Measurements from ENCODE around the gene NOPCHAP1.
"Not testable (repeated sequence)": the region's sequence is repeated elsewhere in the genome, so short reads cannot be mapped to it uniquely, and the experiment has no call there.

NOPCHAP1 gene, protein sequence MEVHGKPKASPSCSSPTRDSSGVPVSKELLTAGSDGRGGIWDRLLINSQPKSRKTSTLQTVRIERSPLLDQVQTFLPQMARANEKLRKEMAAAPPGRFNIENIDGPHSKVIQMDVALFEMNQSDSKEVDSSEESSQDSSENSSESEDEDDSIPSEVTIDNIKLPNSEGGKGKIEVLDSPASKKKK

DNA sequence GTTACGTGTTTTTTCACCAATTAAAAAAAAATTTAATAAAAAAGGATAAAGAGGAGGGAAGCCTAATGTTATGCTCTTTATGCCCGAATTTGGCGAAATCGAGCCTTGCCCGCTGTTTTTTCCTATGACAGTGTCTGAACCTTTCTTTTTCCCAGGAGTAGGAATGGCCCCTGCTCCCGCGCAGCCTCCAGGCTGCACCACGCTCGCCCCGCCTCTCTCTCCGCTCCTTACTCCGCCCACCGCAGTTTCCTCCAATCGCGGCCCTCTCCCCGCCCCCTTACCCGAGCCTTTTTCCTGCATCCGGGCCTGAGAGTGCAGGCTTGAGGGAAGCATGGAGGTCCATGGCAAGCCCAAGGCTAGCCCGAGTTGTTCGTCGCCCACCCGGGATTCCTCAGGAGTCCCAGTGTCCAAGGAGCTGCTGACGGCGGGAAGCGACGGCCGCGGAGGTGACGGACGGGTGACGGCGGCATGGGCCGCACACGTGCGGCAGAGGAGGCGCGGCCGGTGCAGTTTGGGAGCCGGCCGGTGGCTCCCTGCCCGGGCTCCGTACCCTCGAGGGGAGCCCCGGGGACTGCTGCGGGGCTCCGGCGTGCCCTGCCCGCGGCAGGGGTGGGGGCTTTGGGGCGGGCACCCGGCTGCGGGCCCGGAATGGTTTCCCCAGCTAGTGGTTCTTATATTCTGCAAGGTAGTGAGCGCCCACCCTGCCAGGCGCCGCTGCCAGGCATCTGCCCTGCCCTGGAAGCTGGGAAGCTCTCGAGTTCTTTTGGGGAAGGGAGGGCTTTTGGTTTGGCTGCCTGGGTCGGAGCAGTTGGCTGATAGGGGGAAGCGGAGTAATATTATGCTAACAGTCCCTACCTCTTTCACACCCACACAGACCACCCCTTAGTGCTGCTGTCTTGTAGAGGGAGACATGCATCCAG is at the start of gene NOPCHAP1:
TSS of gene NOPCHAP1 (plus strand) at position 295 of the 920 bp plus-strand sequence. CDS start at position 332, 37 bp downstream.
- DNase-seq, result peak; percentile 94

- DNase-seq, result no peak
Observed at GRCh38 chr12:104938371-104938770, 47.7 kb upstream of the NOPCHAP1 start.

DNA sequence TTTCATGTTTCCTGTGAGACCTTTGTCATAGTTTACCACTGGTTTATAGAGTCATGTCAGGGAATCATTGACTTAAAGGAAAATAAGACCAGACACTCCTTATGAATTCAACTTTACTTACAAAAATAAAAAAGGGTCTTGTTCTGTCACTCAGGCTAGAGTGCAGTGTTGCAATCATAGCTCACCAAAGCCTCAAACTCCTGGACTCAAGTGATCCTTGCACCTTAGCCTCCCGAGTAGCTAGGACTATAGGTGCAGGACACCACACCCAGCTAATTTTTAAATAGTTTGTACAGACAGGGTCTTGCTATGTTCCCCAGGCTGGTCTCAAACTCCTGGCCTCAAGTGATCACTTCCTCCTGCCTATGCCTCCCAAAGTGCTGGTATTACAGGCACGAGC is 47.0 kb upstream of the NOPCHAP1 start:
- DNase-seq, result no peak

DNA sequence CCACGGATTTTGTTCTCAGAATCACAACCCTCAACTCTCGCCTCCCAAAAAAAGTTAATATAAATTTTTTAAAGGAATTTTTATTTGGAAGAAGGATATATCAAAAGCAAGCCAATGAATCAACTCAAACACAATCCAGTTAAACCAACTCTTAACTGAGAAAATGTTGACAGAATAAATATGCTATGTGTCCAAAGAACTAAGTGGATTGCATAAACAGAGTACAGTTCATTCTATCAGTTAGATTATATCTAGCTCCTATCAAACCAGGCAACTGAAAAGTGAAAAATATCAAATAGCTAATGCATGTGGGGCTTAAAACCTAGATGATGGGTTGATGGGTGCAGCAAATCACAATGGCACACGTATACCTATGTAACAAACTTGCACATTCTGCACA is 44.7 kb upstream of the NOPCHAP1 start:
- DNase-seq, result no peak

- DNase-seq, result no peak
Observed at GRCh38 chr12:104942075-104942474, 44.0 kb upstream of the NOPCHAP1 start.

- DNase-seq, result not testable (repeated sequence)
Observed at GRCh38 chr12:104943401-104943800, 42.7 kb upstream of the NOPCHAP1 start.

GRCh38 chr12:104944252-104944651 is 41.9 kb upstream of the NOPCHAP1 start:
- no peak for DNase-seq

DNA sequence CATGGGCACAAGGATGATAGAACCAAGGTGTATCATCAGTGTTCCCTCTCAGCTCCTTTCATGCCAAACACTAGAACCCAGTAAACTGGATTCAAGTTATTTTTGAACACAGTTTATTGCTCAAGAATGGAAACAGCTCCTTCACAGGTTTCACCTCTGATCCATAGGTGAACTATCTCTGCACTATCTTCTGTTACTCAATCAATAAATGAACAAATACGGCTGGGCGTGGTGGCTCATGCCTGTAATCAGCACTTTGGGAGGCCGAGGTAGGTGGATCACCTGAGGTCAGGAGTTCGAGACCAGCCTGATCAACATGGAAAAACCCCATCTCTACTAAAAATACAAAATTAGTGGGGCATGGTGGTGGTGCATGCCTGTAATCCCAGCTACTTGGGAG is 37.4 kb upstream of the NOPCHAP1 start:
- not testable (repeated sequence) for DNase-seq

- no peak for DNase-seq
Observed at GRCh38 chr12:104951759-104952509, 34.2 kb upstream of the NOPCHAP1 start.

DNA sequence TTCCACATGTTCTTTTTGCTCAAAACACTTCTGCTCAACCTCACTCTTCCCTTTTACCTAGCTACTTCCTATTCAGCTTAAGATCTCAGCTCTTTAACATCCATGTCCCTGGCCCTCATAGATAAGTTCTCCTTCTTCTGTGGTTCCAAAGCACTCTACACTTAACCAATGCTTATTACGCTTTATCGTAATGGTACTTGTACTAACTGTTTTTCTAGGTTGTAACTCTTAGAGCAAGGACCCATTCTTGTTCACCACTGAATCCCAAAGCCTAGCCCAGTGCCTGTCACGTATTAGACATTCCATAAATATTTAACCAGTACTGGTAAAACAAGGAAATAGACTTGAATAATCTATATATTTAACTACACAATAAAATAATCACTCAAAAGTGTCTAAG is 33.3 kb upstream of the NOPCHAP1 start:
- no peak for DNase-seq

GRCh38 chr12:104953323-104953722 is 32.8 kb upstream of the NOPCHAP1 start:
- DNase-seq, result no peak

- no peak for DNase-seq
Observed at GRCh38 chr12:104955703-104956102, 30.4 kb upstream of the NOPCHAP1 start.

- DNase-seq, result peak; percentile 31
Observed at GRCh38 chr12:104956870-104957718, 29.0 kb upstream of the NOPCHAP1 start.

DNA sequence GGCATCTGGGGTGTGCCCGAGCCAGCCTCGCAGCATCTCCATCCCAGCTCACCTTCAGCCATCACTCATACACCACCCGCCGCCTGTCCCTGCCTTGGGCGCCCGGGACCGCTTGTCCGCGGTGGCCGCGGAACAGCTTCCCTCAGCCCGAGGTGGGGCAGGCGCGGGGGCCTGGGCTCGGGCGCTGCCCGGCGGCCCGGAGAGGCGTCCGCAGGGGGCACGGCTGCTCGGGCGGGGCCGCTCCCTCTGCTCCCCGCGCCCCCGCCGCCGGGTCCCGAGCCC is 28.5 kb upstream of the NOPCHAP1 start:
- DNase-seq, result peak; percentile 37

DNA sequence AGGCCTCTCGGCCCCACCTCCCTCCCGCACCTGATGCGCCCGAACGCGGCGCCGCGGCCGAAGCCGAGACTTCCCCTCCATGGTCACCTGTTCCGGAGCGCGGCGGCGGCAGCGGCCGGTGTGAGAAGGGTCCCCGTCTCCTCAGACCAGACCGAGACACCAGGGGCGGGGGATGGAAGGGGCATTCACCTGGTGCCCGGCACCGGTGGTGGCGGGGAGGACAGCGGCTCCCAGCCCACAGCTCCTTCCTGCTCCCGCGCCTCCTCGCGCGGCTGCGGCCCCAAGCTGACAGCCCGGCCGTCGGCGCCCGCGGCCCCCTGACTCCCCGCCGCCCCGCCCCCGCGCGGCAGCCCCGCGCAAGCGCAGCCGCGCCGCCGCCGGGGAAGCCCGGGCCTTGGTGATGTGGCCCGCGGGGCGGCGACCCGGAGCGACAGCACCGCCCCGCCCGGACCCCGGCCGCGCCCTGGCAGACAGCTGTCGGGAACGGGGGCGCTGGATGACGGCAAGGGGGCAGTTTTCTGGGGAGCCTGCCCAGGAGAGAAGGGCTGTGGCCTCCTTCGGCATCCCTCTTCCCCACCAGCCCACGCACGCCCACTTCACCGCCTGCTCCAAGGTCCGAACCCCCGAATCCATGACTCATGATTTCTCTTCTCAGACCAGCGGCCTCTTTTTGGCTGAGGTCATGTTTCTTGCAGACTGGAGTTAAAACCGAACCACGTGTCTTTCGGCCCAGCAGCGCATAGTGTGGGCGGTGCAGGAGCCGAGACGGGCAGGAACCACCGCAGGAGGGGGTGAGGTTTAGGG is 27.9 kb upstream of the NOPCHAP1 start, which contains the start of gene SLC41A2:
TSS of gene SLC41A2 (minus strand) at position 290 of the 804 bp plus-strand sequence. CDS start 29,763 bp downstream, outside the sequence.
- DNase-seq, result peak; percentile 67

- DNase-seq, result no peak
Observed at GRCh38 chr12:104958805-104959334, 27.2 kb upstream of the NOPCHAP1 start.

DNA sequence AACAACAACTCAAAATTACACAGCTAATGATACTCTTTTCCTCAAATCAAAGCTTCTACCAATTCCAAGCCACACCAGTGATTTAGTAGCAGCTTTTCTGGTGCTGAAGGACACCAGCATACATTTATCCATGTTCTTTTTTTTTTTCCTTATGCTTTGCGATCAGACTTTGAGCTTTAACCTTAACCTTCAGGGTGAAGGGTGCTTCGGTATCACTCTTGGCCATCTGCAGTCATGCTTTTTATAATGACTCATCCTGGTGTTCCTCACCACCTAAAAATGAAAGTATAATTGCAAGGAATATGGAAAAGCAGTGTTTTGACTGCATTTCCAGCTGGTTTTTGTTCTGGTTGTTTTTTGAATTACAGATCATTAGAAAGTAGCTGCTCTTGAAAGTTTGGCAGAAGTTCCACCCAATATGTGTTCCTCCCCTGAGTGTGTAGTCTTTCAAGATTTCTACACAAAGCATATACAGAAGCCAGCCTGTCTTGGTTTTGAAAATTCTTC is 26.7 kb upstream of the NOPCHAP1 start:
- DNase-seq, result no peak

DNA sequence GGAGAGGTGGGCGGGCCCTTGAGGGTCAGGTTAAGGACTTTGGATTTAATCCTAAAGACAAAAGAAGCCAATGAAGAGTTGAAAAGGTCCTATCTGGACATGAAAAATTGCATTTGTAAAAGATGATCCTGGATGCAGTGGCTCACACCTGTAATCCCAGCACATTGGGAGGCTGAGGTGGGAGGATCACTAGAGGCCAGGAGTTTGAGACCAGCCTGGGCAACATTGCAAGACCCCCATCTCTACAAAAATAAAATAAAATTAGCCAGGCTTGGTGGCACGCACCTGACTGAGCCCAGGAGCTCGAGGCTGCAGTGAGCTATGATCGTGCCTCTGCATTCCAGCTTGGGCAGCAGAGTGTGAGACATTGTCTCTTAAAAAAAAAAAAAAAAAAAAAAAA is 25.7 kb upstream of the NOPCHAP1 start:
- no peak for DNase-seq

DNA sequence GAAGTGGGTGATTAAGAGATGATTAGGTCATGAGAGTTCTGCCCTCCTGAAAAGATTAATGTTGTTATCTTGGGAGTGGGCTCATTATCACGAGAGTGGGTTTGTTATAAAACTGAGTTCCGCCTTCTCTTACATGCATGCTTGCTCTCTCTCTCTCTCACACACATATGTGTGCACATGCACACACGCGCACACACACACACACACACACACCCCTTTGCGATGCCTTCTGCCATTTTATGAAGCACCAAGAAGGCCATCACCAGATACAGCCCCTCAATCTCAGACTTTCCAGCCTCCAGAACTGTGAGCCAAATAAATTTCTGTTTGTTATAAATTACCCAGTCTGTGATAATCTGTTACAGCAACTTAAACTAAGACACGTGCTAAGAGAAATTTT is 22.4 kb upstream of the NOPCHAP1 start:
- DNase-seq, result peak; percentile 28

DNA sequence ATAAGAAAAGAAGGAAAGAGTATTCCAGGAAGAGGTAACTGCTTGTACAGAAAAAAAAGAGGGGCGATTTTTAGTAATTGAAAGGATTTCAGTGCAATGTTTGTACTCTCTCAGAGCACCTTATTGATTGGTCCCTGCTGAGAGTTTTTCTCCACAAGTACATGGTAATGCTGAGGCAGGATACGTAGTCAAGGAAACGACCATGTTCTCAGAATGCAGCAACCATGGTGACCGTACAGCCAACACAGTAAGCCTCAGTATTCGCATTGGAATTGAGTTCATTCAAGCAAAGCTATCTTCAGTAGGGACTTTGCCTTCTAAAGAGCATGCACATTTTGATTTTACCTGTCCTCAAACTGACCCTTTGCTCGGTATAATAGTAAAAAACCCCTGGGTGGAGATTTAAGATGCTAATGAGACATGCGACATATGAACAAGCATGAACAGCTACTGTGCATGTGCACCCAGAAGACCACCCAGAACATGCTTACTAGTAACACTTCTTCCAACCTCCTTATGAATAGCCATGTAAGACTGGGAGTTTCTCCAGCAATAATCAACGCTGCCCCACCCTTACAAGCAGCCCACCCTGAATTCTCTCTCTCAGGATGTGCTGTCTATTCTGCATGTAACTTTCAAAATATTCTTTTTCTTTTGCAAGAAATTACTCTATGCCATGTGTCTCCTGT is 21.8 kb upstream of the NOPCHAP1 start:
- DNase-seq, result peak; percentile 70

DNA sequence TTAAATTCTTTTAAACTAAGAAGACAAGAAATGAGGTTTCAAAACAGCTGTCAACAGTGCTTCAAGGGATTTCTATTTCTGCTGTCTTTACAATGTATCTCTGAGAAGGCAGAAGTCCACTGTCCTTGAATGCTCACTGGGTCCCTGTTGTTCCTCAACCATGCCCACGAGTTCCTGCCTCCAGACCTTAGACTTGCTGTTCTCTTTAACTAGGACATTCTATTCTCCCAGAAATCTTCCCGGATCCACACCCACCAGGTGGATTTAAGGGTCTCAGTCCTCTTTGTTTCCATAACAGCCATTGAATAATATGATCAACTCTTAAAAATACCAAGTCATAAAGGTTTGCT is 21.3 kb upstream of the NOPCHAP1 start:
- DNase-seq, result no peak

Measured in NCI-H1092 treated with DMSO at 0.1 percent for 48 hours (cell line).